Hepatocyte (in vitro differentiated cells): ENCODE results near the gene MEOX2.

ENCODE experiments used
- EZH2 ChIP-seq: fragments of 200-600 bp; sonication (generic); IDR thresholded peaks from 2 replicates; pipeline ENCODE4 v1.6.1; 2016; ENCODE audit warnings: antibody characterized with exemption, mild to moderate bottlenecking, borderline replicate concordance
- EZH2phosphoT487 ChIP-seq: fragments of 200-600 bp; sonication (generic); IDR thresholded peaks from one replicate; pipeline ENCODE4 v1.6.1; 2018; ENCODE audit warnings: antibody characterized with exemption, mild to moderate bottlenecking, low read depth, moderate library complexity; ENCODE audit not compliant: unreplicated experiment, severe bottlenecking
- TF ChIP-seq, protein P1 (sequence below): fragments of 200-600 bp; sonication (generic); IDR thresholded peaks from 2 replicates; pipeline ENCODE4 v1.5.1; 2016; ENCODE audit warnings: antibody characterized with exemption, mild to moderate bottlenecking; ENCODE audit not compliant: poor library complexity

DNA sequence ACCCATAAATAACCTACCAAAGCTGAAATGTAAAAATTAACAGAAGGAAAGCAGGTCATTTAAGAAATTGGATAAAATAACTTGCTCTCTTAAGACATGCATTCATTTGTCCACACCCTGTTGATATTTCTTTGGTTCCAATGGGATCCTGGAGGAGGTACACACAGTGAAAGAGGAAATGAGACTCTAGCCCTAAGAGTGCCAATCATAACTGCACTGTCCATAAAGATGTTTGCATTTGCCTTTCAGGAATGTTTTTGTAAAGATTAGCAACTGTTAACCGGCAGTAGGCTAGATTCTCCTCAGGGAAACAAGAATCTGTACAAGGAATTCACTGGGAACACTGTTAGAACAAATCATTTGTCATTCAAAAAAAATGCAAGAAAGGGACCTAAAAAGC lies 61.0 kb downstream of the MEOX2 start:
- TF ChIP-seq, protein P1, sequence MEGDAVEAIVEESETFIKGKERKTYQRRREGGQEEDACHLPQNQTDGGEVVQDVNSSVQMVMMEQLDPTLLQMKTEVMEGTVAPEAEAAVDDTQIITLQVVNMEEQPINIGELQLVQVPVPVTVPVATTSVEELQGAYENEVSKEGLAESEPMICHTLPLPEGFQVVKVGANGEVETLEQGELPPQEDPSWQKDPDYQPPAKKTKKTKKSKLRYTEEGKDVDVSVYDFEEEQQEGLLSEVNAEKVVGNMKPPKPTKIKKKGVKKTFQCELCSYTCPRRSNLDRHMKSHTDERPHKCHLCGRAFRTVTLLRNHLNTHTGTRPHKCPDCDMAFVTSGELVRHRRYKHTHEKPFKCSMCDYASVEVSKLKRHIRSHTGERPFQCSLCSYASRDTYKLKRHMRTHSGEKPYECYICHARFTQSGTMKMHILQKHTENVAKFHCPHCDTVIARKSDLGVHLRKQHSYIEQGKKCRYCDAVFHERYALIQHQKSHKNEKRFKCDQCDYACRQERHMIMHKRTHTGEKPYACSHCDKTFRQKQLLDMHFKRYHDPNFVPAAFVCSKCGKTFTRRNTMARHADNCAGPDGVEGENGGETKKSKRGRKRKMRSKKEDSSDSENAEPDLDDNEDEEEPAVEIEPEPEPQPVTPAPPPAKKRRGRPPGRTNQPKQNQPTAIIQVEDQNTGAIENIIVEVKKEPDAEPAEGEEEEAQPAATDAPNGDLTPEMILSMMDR = no peak
- TF ChIP-seq EZH2 (no peak), EZH2phosphoT487 (no peak)
